ENCODE measurements around the gene SNRNP27.

Gene SNRNP27

DNA sequence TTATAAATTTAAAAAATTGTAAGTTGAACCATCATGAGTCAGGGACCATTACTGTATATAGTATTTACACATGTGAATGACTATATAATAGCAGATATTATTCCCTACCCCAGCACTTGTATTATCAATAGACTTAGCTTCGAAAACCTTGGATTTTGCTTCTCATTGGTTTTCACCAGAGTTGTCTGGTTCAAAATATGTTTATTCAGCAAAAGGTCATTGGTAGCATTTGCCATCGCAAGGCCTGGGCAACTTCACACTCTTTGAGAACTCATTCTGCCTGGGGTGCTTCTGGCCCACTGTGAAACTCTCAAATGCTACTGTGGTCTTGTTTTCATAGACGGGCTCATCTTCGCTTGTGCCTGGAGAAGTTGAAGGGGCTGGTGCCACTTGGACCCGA, 41.3 kb downstream of the SNRNP27 start:
- Histone ChIP-seq H3K4me1 (ENCODE audit: control insufficient read depth, insufficient read depth, low read length) (peaks cover 6% of the 10 kb centered on the region), H3K4me3 (ENCODE audit: insufficient read depth, low read depth, low read length) (no peak overlapping the region), H3K27ac (ENCODE audit: insufficient read depth, low read depth, low read length, poor library complexity, severe bottlenecking) (no peak overlapping the region), H3K36me3 (ENCODE audit: control insufficient read depth, insufficient read depth, low read length) (peaks cover 8% of the 10 kb centered on the region), H3K27me3 (ENCODE audit: control insufficient read depth, insufficient read depth, low read length, poor library complexity, severe bottlenecking) (no peaks in the 10 kb centered on the region), H3K9me3 (ENCODE audit: control insufficient read depth, low read length) (no peaks in the 10 kb centered on the region)
- WGBS, 2 experiments = 94 to 97% methylated on average over 5 of the region's 5 CpGs

DNA sequence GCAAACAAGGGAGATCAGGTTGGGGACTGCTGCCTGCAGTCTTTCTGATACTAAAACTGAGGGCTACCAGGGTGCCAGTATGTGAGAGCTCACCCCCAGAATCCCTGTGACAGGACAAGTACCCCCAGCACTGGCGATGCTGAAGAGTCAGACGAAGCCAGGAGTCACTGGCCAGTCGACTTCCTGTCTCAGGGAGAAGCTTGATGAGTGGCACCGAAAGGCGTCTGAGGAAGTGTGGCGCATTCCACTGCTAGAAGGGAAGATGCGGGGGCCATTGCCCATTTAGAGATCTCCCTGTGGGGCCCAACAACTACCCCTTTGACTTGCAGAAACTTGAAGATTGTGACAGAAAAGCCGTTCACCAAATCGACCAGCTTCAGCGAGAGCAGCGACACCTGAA, 43.1 kb downstream of the SNRNP27 start:
- no peaks in the 10 kb centered on the region for H3K9me3 ChIP-seq (ENCODE audit: control insufficient read depth, low read length)
- no peak overlapping the region for H3K27ac ChIP-seq (ENCODE audit: insufficient read depth, low read depth, low read length, poor library complexity, severe bottlenecking)
- 78% methylated on average over 11 of the region's 11 CpGs for WGBS, 2 experiments
- H3K36me3 ChIP-seq (ENCODE audit: control insufficient read depth, insufficient read depth, low read length) = peaks cover 8% of the 10 kb centered on the region
- H3K27me3 ChIP-seq (ENCODE audit: control insufficient read depth, insufficient read depth, low read length, poor library complexity, severe bottlenecking) = no peaks in the 10 kb centered on the region
- no peak overlapping the region for H3K4me3 ChIP-seq (ENCODE audit: insufficient read depth, low read depth, low read length)
- H3K4me1 ChIP-seq (ENCODE audit: control insufficient read depth, insufficient read depth, low read length) = peaks cover 19% of the 10 kb centered on the region

DNA sequence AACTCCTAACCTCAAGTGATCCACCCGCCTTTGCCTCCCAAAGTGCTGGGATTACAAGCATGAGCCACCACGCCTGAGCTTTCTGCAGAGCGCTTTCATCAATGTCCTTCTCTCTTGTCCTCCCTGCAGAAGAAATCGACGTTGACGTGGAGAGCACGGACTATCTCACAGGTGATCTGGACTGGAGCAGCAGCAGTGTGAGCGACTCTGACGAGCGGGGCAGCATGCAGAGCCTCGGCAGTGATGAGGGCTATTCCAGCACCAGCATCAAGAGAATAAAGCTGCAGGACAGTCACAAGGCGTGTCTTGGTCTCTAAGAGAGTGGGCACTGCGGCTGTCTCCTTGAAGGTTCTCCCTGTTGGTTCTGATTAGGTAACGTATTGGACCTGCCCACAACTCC, 44.2 kb downstream of the SNRNP27 start:
- H3K4me3 ChIP-seq (ENCODE audit: insufficient read depth, low read depth, low read length) = no peak overlapping the region
- H3K27me3 ChIP-seq (ENCODE audit: control insufficient read depth, insufficient read depth, low read length, poor library complexity, severe bottlenecking) = no peaks in the 10 kb centered on the region
- 93 to 95% methylated on average over 14 of the region's 14 CpGs for WGBS, 2 experiments
- peaks cover 8% of the 10 kb centered on the region for H3K36me3 ChIP-seq (ENCODE audit: control insufficient read depth, insufficient read depth, low read length)
- no peak overlapping the region for H3K27ac ChIP-seq (ENCODE audit: insufficient read depth, low read depth, low read length, poor library complexity, severe bottlenecking)
- H3K9me3 ChIP-seq (ENCODE audit: control insufficient read depth, low read length) = no peaks in the 10 kb centered on the region
- peaks cover 20% of the 10 kb centered on the region for H3K4me1 ChIP-seq (ENCODE audit: control insufficient read depth, insufficient read depth, low read length)

DNA sequence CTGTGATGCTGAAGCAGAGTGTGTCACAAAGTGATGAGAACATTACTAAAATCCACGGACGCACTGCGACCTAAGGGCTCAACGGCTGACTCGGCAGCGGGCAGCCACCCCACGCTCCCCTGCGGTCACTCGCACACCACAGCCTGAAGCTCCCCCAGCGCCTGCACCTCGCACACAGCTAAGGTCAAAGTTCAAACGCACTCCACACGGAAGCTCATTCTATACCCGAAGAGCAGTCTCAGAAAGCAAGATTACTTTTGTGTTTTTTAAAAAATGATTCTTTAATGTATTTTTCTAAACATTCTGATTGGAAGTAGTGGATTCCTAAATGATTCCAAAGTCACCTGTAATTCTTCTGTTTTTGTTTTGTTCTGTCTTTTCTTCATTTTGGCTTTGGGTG, 46.0 kb downstream of the SNRNP27 start:
- Histone ChIP-seq H3K9me3 (ENCODE audit: control insufficient read depth, low read length) (no peaks in the 10 kb centered on the region), H3K36me3 (ENCODE audit: control insufficient read depth, insufficient read depth, low read length) (peaks cover 8% of the 10 kb centered on the region), H3K27me3 (ENCODE audit: control insufficient read depth, insufficient read depth, low read length, poor library complexity, severe bottlenecking) (no peaks in the 10 kb centered on the region), H3K4me1 (ENCODE audit: control insufficient read depth, insufficient read depth, low read length) (peaks cover 25% of the 10 kb centered on the region), H3K27ac (ENCODE audit: insufficient read depth, low read depth, low read length, poor library complexity, severe bottlenecking) (peak overlapping the region; percentile 16), H3K4me3 (ENCODE audit: insufficient read depth, low read depth, low read length) (no peak overlapping the region)
- WGBS, 2 experiments = 73 to 83% methylated on average over 13 to 14 of the region's 14 CpGs

DNA sequence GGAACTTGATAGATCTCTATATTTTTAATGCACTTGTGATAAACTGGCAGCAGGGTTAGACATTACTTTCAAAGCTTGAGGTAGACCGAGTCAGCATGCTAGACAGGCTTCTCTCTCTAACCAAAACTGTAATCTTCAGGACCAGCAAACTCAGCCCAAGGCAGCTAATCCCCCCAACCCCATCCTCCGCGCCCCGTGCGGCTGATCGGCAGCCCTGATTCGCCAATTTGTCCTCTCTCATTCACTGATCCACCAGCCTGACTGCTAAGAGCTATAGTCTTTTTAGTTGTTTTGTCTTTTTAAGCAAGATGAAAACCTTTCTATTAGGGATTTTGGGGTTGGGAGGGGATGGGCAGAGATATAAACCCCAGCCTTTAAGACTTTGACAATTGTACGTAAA, 46.9 kb downstream of the SNRNP27 start:
- Histone ChIP-seq H3K27me3 (ENCODE audit: control insufficient read depth, insufficient read depth, low read length, poor library complexity, severe bottlenecking) (no peaks in the 10 kb centered on the region), H3K4me3 (ENCODE audit: insufficient read depth, low read depth, low read length) (no peak overlapping the region), H3K4me1 (ENCODE audit: control insufficient read depth, insufficient read depth, low read length) (peaks cover 25% of the 10 kb centered on the region), H3K36me3 (ENCODE audit: control insufficient read depth, insufficient read depth, low read length) (peaks cover 3% of the 10 kb centered on the region), H3K9me3 (ENCODE audit: control insufficient read depth, low read length) (no peaks in the 10 kb centered on the region), H3K27ac (ENCODE audit: insufficient read depth, low read depth, low read length, poor library complexity, severe bottlenecking) (no peak overlapping the region)
- WGBS, 2 experiments = 75 to 80% methylated on average over 6 to 8 of the region's 8 CpGs

DNA sequence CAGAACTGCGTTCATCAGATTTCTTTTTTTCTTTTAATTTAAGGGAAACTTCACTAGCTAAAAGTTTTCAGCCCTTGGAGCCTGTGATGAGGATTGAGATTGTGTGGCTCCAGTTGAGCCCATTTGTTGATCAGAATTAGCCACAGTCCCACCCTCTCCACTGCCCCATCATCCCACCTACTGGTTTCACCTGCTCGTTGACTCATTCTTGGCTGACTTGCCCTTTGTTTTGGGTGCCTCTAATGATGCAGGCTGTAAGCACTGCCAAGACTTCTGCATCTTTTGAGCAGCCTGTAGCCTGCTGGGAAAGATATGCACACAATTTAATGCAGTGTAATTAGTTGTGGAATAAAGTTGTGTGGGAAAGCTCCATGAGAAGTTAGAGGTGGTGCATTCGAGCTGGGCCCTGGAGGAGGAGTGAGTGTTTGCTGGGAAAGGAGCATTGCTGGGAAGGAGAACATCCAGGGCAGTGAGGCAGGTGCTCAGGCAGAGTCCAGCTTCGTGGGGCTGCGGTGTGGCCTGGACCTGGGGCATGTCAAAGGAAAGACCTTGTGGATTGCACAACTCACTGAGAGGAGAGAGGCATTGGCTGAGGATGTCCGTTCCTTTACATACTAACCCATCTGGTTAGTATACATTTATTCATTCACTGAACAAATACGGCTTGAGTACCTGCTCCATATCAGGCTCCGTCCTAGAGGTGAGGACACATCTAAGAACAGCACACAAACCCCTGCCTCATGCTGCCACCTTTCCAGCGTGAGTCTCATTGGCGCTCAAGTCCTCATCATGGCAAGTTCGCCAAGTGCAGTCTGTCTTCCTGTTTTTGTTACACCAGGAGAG, 49.5 kb downstream of the SNRNP27 start:
- Histone ChIP-seq H3K4me1 (ENCODE audit: control insufficient read depth, insufficient read depth, low read length) (peaks cover 25% of the 10 kb centered on the region), H3K27me3 (ENCODE audit: control insufficient read depth, insufficient read depth, low read length, poor library complexity, severe bottlenecking) (no peaks in the 10 kb centered on the region), H3K9me3 (ENCODE audit: control insufficient read depth, low read length) (no peaks in the 10 kb centered on the region), H3K36me3 (ENCODE audit: control insufficient read depth, insufficient read depth, low read length) (no peaks in the 10 kb centered on the region), H3K27ac (ENCODE audit: insufficient read depth, low read depth, low read length, poor library complexity, severe bottlenecking) (no peak overlapping the region), H3K4me3 (ENCODE audit: insufficient read depth, low read depth, low read length) (no peak overlapping the region)
- 90 to 93% methylated on average over 10 to 11 of the region's 11 CpGs for WGBS, 2 experiments

DNA sequence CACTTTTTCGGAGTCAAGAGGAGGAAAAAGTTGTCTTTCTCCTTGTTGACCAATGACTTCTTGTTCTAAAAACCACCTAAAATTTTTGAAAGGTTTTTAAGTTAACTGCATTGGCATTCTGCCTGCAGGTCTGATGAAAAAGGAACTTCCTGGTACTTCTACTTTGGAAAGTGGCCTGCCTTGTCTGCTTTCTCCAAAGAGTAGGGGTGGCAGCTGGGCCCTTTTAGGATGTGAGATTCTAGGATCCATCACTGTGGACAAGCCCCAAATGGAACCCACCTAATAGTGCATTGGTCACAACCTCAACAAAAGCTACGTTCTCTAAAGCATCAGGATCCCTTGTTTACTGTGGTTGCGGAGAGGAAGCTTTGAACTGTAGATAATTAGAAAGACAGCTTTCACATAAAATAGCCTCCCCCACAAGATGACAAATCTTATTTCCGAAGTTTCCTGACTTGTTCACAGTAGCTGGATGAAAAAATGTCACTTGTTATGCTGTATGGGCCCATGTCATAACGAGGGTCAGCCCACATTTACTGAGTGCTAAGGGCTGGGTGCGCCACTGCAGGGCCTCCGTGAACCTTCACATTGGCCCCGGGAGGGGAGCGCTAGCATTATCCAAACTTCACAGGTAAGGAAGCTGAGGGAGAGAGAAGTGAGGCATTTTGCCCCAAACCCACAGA, 50.2 kb downstream of the SNRNP27 start:
- 82 to 86% methylated on average over 9 of the region's 9 CpGs for WGBS, 2 experiments
- H3K27me3 ChIP-seq (ENCODE audit: control insufficient read depth, insufficient read depth, low read length, poor library complexity, severe bottlenecking) = no peaks in the 10 kb centered on the region
- H3K4me3 ChIP-seq (ENCODE audit: insufficient read depth, low read depth, low read length) = no peak overlapping the region
- H3K4me1 ChIP-seq (ENCODE audit: control insufficient read depth, insufficient read depth, low read length) = peaks cover 25% of the 10 kb centered on the region
- no peaks in the 10 kb centered on the region for H3K36me3 ChIP-seq (ENCODE audit: control insufficient read depth, insufficient read depth, low read length)
- no peak overlapping the region for H3K27ac ChIP-seq (ENCODE audit: insufficient read depth, low read depth, low read length, poor library complexity, severe bottlenecking)
- H3K9me3 ChIP-seq (ENCODE audit: control insufficient read depth, low read length) = no peaks in the 10 kb centered on the region

DNA sequence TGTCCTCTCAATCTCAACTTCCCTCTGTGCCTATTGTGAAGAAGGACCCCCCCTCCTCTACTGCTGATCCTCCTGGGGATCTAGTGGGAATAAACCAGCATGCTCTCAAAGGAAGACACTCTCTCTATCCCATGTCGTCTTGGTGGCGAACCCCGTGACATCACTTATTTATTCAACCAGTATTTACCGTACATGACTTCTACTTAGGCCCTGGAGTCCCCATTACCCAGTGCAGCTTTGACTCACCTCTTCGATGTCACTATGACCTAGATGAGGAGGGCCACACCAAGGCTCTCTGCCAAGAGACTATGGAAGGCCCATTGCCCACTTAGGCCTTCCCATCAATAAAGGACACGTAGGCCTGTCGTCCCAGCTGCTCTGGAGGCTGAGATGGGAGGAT, 51.0 kb downstream of the SNRNP27 start:
- peaks cover 21% of the 10 kb centered on the region for H3K4me1 ChIP-seq (ENCODE audit: control insufficient read depth, insufficient read depth, low read length)
- no peak overlapping the region for H3K27ac ChIP-seq (ENCODE audit: insufficient read depth, low read depth, low read length, poor library complexity, severe bottlenecking)
- H3K27me3 ChIP-seq (ENCODE audit: control insufficient read depth, insufficient read depth, low read length, poor library complexity, severe bottlenecking) = no peaks in the 10 kb centered on the region
- H3K9me3 ChIP-seq (ENCODE audit: control insufficient read depth, low read length) = no peaks in the 10 kb centered on the region
- H3K4me3 ChIP-seq (ENCODE audit: insufficient read depth, low read depth, low read length) = no peak overlapping the region
- no peaks in the 10 kb centered on the region for H3K36me3 ChIP-seq (ENCODE audit: control insufficient read depth, insufficient read depth, low read length)
- 94 to 96% methylated on average over 7 of the region's 7 CpGs for WGBS, 2 experiments

DNA sequence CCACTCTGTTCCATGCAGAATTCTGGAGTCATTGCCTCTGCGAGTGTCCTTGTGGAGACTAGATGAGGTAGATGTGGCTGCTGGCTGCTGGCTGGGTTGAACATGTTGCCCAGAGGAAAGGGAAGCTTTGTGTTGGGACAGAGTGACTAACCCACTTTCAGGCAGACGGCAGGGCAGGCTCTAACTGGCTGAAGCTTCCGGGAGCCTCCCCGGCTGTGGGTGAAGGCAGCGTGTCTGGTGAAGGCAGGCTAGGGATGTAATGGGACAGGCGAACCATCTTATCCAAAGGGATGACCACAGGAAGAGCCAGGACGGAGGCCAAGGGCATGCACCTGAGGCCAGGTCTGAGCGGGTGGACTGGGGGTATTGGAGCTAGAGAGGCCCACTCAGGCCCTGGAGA, 51.7 kb downstream of the SNRNP27 start:
- Histone ChIP-seq H3K27ac (ENCODE audit: insufficient read depth, low read depth, low read length, poor library complexity, severe bottlenecking) (no peak overlapping the region), H3K4me1 (ENCODE audit: control insufficient read depth, insufficient read depth, low read length) (peaks cover 15% of the 10 kb centered on the region), H3K4me3 (ENCODE audit: insufficient read depth, low read depth, low read length) (no peak overlapping the region), H3K27me3 (ENCODE audit: control insufficient read depth, insufficient read depth, low read length, poor library complexity, severe bottlenecking) (no peaks in the 10 kb centered on the region), H3K9me3 (ENCODE audit: control insufficient read depth, low read length) (no peaks in the 10 kb centered on the region), H3K36me3 (ENCODE audit: control insufficient read depth, insufficient read depth, low read length) (no peaks in the 10 kb centered on the region)
- WGBS, 2 experiments = 94% methylated on average over 8 of the region's 8 CpGs

DNA sequence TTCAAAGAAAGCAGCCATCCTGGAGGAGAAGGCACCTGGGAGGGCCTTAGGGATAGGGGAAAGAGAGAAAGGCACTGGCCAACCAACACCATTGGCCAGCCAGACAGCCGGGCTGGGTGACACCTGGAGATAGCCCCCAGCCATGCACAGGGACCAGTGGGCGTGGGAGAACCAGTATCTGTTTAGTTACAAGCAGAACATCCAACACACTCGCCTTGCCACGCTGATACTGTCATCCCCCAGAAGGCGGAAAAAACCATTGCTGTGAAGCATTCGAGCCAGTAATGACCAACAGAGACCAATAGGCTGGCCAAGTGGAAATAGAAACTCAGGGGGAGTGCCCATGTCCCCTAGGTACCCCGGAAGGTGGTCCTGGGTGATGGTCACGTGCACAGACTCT, 52.2 kb downstream of the SNRNP27 start:
- 87 to 94% methylated on average over 8 of the region's 8 CpGs for WGBS, 2 experiments
- Histone ChIP-seq H3K36me3 (ENCODE audit: control insufficient read depth, insufficient read depth, low read length) (no peaks in the 10 kb centered on the region), H3K27me3 (ENCODE audit: control insufficient read depth, insufficient read depth, low read length, poor library complexity, severe bottlenecking) (no peaks in the 10 kb centered on the region), H3K4me3 (ENCODE audit: insufficient read depth, low read depth, low read length) (no peak overlapping the region), H3K4me1 (ENCODE audit: control insufficient read depth, insufficient read depth, low read length) (peaks cover 10% of the 10 kb centered on the region), H3K27ac (ENCODE audit: insufficient read depth, low read depth, low read length, poor library complexity, severe bottlenecking) (no peak overlapping the region), H3K9me3 (ENCODE audit: control insufficient read depth, low read length) (no peaks in the 10 kb centered on the region)

All from ectodermal cell (in vitro differentiated cells).